Activated CD8-positive, alpha-beta memory T cell treated with anti-CD3 and anti-CD28 coated beads, Interleukin-2, amount 50 U/mL, for 24 hours (primary cell): ENCODE measurements around the gene RFX1.
"Not testable (repeated sequence)": the region's sequence is repeated elsewhere in the genome, so short reads cannot be mapped to it uniquely, and the experiment has no call there.

Experiments used
- DNase-seq: peaks from one replicate; pipeline ENCODE4 v3.0.0-alpha.2; 2020; ENCODE audit errors: extremely low read depth

RFX1 gene

DNA sequence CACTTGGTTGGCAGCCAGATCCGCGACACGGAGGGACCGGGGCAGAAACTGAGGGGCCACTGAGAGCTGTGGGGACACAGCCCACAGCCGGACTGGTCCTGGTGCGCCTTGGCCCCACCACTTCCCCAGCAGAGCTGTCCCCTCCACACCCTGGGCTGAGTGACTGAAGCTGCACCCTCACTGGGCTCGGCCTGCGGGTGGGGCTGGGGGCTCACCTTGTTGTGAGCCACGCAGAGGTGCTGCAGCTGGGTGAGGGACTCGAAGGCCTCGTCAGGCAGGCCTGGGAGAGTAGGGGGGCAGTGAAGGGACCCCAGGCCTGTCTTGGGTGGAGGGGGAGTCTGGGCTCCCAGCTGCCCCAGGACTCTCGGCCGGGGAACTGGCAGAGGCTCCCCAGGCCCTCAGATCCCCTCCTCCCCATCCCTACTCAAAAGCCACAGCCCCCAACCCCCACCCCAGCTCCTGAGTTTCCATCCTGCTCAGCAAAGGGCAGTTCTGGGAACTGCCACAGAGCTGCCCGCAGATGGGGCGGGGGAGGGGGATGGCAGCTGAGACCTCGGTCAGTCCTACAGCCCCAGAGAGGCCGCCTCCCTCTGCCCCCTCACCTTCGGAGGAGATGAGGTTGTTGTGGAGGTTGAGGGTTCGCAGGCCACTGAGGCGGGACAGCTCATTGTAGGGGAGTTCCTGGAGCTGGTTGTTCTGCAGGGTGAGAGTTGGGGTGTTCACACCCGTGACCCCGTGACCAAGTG, 70.2 kb downstream of the RFX1 start:
- no peak for DNase-seq

GRCh38 chr19:13934785-13935109, 71.4 kb downstream of the RFX1 start:
- DNase-seq = no peak

DNA sequence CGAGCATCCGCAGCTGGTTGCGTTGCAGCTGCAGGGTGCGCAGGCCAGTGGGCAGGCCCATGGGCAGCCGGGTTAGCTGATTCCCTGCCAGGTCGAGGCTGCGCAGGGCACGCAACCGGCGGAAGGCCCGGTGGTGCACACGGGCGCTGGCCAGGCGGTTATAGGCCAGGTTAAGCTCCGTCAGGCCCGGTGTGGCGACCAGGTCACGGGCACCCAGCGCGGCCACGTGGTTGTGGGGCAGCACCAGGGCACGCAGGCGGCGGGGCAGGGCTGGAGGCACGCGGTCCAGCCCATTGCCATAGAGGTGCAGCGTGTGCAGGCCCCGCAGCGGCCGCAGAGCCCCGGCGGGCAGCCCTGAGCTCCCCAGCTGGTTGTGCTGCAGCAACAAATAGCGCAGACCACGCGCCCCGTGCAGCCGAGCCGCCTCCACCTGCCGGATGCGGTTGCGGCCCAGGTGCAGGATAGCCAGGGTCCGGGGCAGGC, 73.2 kb downstream of the RFX1 start:
- DNase-seq = no peak

GRCh38 chr19:13932149-13932637, 73.9 kb downstream of the RFX1 start:
- DNase-seq = no peak

GRCh38 chr19:13931391-13932148, 74.5 kb downstream of the RFX1 start:
- no peak for DNase-seq

- no peak for DNase-seq
Observed at GRCh38 chr19:13930402-13930801, 75.7 kb downstream of the RFX1 start.

DNA sequence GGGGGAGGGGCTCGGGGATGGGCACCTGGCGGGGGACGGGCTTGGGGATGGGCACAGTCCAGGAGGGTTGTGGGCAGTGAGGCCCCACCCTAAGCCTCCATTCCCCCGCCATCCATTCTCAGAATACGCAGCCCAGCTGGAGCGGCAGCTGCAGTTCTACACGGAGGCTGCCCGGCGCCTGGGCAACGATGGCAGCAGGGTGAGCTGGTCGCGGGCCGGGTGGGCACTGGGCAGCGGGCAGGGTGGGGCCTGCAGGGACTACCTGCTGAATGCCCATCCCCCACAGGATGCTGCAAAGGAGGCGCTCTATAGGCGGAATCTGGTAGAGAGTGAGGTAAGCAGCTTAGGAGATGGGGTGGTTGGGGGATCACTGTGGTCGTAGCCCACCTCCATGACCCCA, 76.2 kb downstream of the RFX1 start:
- DNase-seq = no peak

GRCh38 chr19:13929340-13929739, 76.8 kb downstream of the RFX1 start:
- DNase-seq = no peak

GRCh38 chr19:13926715-13927114, 79.4 kb downstream of the RFX1 start:
- DNase-seq = no peak

GRCh38 chr19:13926010-13926409, 80.1 kb downstream of the RFX1 start:
- no peak for DNase-seq

DNA sequence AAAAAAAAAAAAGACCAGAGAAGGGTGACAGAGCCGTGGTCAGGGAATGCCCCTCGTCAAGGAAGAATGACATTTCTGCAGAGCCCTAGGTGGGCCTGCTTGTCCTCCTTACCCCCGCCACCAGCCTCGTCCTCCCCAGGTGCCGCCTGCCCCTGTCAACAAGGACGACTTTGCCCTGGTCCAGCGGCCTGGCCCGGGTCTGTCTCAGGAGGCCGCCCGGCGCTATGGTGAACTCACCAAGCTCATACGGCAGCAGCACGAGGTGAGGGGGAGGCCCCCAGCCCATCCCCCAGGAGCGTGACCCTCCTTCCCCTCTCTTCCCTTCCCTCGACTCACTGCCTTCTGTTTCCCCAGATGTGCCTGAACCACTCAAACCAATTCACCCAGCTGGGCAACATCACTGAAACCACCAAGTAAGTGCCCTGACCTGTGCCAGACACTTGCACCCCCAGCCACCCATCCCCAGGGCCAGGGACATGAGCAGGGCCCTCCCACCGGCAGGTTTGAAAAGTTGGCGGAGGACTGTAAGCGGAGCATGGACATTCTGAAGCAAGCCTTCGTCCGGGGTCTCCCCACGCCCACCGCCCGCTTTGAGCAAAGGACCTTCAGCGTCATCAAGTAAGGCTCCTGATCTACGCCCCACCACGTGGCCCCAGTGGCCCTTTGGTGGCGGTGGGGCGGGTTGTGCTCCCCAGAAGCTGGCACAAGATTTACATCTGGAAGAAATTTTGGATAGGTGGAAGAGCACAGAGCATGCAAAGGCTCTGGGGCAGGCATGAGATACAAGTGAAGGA, 82.7 kb downstream of the RFX1 start:
- no peak for DNase-seq

GRCh38 chr19:13922118-13922517, 84.0 kb downstream of the RFX1 start:
- DNase-seq = not testable (repeated sequence)

GRCh38 chr19:13920940-13921747, 85.0 kb downstream of the RFX1 start:
- no peak for DNase-seq

DNA sequence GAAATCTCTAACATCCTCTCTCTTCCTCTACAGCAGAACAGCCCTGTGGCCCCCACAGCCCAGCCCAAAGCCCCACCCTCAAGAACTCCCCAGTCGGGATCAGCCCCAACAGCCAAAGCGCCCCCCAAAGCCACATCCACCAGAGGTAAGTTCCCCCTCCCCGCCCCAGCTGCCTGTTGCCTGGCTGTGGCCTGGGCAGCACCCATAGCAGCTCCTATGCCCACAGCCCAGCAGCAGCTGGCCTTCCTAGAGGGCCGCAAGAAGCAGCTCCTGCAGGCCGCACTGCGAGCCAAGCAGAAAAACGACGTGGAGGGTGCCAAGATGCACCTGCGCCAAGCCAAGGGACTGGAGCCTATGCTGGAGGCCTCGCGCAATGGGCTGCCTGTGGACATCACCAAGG, 85.6 kb downstream of the RFX1 start:
- no peak for DNase-seq

GRCh38 chr19:13918726-13919411, 87.3 kb downstream of the RFX1 start:
- DNase-seq = no peak

DNA sequence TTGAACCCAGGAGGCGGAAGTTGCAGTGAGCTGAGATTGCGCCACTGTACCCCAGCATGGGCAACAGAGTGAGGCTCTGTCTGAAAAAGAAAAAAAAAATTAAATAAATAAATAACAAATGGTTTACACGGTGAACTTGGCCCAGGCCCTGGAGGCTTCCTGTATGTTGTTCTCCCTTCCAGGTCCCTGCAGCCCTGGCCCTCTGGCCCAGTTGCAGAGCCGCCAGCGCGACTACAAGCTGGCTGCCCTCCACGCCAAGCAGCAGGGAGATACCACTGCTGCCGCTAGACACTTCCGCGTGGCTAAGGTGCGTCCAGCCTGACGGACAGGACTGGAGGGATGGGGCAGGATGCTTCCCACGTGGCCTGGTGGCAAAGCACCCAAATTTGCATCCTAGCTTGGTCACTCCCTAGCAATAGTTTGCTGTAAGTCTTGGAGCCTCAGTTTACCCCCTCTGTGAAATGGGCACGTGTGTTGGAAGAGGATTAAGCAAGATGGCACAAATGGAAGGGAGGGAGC, 88.2 kb downstream of the RFX1 start:
- no peak for DNase-seq

- no peak for DNase-seq
Observed at GRCh38 chr19:13914777-13915176, 91.3 kb downstream of the RFX1 start.

- no peak for DNase-seq
Observed at GRCh38 chr19:13913352-13913751, 92.8 kb downstream of the RFX1 start.
